HUDEP-2 (cell line): ENCODE results near the gene LRRC27.

Experiments used
- DNase-seq, 76 experiments: peaks; one replicate each; lab custom pipeline; 2025; ENCODE audit not compliant: unreplicated experiment in 76 of 76; lab: John Stamatoyannopoulos, UW

The LRRC27 gene

DNA sequence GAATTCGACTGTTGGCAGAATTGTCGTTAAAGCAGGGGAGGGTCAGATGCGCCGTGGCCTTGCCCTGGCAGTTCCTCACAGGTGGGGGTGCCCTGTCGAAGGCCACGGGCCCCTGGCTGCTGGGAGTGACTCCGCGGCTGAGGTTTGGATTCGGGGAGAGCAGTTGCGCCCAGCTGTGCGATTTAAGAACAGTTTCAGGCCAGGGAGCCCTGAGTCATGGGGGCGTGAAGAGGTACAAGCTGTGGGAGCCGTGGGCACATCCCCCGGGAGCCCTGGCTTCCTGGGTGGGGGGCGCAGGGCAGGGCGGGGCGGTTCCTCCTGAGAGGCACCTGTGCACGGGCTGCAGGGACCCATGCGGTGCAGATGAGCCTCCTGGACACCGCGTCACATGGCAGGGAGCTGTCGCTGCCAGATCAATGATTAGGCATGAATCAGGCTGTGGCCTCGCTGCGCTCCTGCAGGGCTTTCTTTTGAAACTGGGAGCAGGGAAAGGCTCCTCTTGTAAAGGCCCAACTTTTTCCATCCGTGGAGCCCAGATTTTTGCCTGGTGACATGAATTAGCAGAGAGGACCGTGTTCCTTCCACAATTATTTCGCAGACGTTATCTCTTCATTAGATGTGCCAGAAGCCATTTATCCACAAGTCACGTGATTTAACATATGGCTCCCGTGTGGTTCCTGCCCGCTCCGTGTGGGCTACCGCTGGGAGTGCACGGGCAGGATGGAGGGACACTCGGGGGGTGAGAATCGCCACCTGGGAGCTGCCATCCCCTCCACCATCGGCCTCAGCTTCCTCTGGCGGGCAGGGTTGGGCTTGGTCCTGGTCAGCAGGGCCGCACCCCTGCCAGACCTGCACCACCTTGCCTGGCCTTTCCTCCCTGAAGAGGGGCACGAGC is 65.9 kb downstream of the LRRC27 start:
- DNase-seq, result peak in 13 of 76 experiments; percentile 4 to 39 (median 18)

- DNase-seq, result no peak
Observed at GRCh38 chr10:132398566-132398991, 66.6 kb downstream of the LRRC27 start.

DNA sequence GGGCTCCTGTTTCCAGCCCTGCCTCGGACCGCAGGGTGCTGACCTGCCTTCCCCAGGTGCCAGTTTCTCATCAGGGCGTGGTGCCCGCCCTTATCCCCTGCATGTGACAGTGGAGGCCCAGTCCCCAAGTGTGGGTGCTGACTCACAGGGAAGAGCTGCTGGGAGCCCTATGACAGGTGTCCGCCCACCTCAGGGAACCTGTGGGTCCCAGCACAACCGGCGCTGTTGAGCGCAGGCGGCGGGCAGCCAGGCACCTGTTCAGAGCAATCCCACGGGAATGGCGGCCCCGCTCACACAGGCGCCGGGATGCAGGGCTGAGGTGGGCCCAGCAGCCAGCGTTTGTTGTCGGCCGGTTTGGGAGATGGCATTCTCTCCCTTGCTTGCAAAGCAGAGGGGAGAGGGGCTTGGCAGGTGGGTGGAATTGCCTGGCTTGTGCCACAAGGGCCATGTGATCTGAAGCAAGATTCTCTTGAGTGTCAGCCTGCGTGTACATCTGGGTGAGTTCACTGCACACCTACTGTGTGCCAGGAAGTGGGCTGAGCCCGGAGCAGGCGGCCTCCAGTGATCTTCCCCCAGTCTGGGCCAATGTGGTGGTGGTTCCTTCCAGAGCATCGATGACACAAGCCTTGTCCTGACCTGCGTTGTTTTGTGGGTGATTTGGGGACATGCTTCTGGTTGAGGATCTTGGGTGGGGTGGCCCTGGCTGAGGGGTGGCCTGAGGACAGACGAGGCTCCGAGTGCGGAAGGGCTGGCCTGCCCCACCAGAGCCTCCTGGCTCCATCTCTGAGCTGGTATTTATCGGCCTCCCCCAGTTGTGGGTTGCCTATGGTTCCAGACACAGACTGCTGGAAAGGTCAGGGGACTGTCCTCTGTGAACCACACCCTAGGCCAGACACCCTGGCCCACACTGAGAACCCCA is 67.4 kb downstream of the LRRC27 start:
- DNase-seq, result no peak

DNA sequence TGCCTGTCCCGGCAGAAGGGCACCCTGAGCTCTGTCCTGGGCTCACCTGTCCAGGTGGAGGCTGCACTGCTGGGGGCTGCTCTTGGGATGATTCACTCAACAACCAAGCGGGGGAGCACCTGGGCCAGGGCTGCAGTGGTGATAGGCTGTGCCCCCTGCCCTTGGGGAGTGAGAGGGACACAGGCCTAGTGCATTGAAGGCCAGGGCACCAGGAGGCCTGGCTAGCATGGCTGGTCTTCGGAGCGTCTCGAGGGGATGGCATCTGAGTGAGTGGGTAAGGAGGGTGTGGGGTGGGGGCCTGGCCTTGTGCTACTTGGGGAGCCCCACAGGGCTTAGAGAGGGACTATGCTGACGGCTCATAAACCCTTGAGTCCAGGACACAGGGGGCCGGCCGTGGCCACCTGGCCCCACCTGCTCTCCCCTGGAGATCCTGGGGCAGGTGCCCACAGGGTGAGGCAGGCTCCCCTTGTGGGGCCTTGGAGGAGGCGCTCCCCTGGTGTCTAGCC is 68.1 kb downstream of the LRRC27 start:
- no peak for DNase-seq

GRCh38 chr10:132400547-132401151 is 68.7 kb downstream of the LRRC27 start:
- no peak for DNase-seq

DNA sequence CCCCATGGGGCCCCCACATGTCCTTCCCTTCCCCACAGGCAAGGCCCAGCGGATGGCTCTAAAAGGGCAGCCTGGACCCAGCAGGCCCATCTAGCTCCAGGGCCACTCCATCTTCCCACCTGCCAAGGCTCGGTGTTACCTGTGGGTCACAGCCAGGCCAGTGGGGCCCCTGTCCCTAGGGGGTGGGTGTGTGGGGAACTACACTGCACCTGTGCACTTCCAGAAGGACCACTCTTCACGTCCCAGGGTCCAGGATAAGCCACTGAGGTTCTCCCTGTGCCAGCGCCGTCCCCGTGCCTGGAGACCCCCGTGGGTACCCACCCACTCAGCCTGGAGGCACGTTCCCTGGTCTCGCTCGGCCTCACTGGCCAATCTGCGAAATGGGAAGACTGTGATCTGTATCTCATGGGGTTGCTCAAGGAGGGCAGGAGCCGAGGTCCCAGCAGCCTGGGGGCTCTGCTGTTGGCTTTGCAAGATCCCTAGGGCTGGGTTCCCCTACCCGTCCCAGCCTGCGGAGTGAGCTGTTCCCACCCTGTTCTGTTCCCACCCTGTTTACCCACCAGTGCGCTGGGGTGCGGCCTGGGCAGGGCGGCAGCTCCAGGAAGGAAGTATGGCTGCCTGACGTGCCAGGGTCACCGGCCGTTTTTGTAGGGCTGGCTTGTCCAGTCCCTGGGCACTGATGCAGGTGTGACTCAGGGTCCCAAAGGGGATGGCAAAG is 69.6 kb downstream of the LRRC27 start:
- DNase-seq, result no peak

- no peak for DNase-seq
Observed at GRCh38 chr10:132402781-132403241, 70.8 kb downstream of the LRRC27 start.

DNA sequence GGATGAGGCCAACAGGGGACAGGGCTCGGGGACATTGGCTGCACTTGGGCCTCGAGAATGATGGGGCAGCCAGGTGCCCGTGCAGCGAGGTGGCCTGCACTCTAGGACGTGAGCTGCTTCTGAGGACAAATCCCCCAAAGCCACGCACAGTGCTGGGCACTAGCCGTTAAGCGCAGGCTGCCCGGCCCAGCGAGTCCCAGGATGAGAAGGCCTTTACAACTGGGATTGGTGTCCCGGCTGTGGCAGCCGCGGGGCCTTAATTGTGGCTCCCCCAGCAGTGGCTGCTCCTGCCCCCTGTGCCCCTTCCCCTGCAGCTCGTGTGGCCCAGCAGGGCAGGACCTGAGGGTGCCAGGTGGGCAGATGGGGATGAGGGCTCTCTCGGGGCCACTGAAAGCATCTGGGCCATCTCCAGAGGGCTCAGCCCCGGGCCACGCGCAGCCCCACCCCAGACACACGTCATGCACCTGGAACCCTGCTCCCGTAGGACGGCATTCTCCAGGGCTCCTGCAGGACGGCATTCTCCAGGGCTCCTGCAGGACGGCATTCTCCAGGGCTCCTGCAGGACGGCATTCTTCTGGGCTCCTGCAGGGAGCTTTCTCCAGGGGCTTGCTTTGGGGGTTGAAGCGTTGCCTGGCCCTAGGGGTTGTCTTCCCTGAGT is 71.6 kb downstream of the LRRC27 start:
- no peak for DNase-seq

DNA sequence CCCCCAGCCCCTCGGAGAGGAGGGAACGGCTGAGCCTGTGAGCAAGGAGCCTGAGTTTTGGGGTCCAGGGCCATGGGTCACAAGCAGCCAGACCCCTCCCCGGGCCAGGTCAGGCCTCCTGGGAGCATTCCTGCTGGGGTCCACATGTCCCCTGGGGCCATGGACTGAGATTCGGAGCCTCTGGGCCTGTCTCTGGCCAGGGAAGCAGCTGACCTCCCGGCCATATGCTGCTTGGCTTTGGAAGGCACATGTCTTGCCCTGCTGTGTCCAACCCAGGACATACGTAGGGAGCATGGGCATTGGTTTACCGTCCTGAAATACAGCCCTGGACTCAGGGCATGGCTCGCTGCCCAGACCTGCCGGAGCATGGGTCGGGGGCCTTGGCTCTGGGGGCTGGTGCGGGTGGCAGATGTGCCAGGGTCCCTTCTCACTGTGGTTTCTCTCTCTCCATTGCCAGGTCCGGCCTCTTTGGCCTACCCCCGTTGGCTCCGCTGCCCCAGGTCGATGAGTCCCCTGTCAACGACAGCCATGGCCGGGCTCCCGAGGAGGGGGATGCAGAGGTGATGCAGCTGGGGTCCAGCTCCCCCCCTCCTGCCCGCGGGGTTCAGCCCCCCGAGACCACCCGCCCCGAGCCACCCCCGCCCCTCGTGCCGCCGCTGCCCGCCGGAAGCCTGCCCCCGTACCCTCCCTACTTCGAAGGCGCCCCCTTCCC is 72.3 kb downstream of the LRRC27 start:
- DNase-seq, result no peak

DNA sequence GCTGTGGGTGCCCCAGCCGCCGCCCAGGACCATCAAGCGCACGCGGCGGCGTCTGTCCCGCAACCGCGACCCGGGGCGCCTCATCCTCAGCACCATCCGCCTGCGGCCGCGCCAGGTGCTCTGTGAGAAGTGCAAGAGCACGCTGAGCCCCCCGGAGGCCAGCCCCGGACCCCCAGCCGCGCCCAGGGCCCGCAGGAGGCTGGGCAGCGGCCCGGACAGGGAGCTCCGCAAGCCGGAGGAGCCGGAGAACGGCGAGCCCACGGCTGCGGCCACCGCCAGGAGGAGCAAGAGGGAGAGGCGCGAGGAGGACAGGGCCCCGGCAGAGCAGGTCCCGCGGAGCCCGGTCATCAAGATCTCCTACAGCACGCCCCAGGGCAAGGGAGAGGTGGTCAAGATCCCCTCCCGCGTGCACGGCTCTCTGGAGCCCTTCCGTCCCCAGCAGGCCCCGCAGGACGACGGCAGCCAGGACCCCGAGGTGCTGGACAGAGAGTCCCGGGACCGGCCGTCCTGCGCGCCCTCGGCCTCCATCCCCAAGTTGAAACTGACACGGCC is 73.0 kb downstream of the LRRC27 start:
- no peak for DNase-seq

- DNase-seq, result no peak
Observed at GRCh38 chr10:132405463-132405991, 73.5 kb downstream of the LRRC27 start.

DNA sequence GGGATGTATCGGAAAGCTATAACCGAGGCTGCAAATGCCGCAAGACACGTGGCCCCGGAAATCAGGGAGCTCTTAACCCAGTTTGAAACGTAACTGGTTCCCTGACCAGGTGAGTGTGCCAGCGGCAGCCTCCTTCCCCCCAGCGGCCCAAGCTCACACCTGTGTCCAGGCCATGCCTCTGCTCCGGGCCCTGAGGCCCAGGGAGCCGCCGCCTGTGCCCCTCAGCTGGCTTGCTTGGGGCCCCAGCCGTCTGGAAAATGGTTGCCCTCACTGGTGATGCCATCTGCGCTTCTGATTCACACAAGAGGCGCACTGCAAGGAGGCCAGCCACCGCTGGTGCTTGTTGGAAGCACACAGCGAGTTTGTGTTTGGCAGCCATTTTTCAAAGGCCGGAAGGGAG is 74.2 kb downstream of the LRRC27 start:
- DNase-seq, result no peak

DNA sequence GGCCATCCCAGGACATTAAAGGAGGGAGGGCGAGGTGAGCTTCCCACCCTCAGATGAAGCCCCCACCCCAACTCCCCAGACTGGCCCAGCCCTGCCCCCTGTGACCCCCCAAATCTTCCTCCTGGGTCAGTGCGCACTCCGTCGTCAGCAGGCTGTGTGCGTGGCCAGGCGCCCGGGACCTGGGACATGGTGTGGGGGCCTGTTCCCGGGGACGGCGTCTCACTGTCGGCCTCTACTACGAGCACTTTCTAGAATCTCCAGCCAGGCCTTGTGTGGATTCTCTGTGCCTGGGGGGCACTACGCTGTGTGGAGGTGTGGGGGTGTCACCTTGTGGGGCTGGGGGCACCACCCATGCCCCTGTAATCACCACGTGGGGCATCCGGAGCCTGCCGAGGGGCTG is 74.8 kb downstream of the LRRC27 start:
- no peak for DNase-seq

- no peak for DNase-seq
Observed at GRCh38 chr10:132407243-132407746, 75.3 kb downstream of the LRRC27 start.

- no peak for DNase-seq
Observed at GRCh38 chr10:132407846-132408278, 75.9 kb downstream of the LRRC27 start.

DNA sequence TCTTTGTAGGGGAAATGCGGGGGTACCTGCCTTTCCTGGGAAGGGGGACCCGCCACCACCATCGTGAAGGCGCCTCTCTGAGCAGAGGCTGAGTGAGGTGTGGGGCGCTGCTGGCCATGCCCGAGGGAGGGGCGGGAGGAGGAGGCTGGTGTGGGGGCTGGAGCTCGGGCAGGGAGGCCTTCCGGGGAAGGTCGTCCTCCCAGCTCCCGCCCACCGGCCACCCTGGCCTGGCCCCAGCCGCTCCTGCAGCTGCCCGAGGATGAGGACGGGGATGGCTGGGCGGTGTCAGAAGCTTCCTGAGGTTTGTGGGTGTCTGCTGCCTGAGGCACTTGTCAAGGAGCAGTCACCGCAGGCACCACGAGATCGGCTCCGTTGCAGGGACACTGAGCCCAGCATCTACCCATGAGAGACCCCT is 76.4 kb downstream of the LRRC27 start:
- no peak for DNase-seq

GRCh38 chr10:132408823-132409666 is 77.1 kb downstream of the LRRC27 start:
- no peak for DNase-seq
